NCI-H510A treated with DMSO at 0.1 percent for 48 hours (cell line): Measurements from ENCODE around the gene MYLIP.

ENCODE experiments used
- DNase-seq: peaks from one replicate; lab custom pipeline; 2025; lab: John Stamatoyannopoulos, UW

Gene MYLIP

GRCh38 chr6:16106991-16107787 is 21.7 kb upstream of the MYLIP start:
- DNase-seq = peak; percentile 3

- DNase-seq = no peak
Measured at GRCh38 chr6:16108419-16108818, 20.5 kb upstream of the MYLIP start.

- DNase-seq = no peak
Measured at GRCh38 chr6:16108921-16109658, 19.8 kb upstream of the MYLIP start.

GRCh38 chr6:16109659-16110305 is 19.1 kb upstream of the MYLIP start:
- no peak for DNase-seq

- DNase-seq = no peak
Measured at GRCh38 chr6:16118825-16119224, 10.1 kb upstream of the MYLIP start.

- DNase-seq = no peak
Measured at GRCh38 chr6:16121339-16121738, 7.5 kb upstream of the MYLIP start.

- DNase-seq = no peak
Measured at GRCh38 chr6:16122197-16122596, 6.7 kb upstream of the MYLIP start.

GRCh38 chr6:16124198-16125180 is 4.4 kb upstream of the MYLIP start:
- DNase-seq = no peak

GRCh38 chr6:16126056-16126455 is 2.8 kb upstream of the MYLIP start:
- DNase-seq = no peak

GRCh38 chr6:16126861-16127260 is 2.0 kb upstream of the MYLIP start:
- DNase-seq = no peak

GRCh38 chr6:16127471-16127870 is 1.4 kb upstream of the MYLIP start:
- no peak for DNase-seq

- DNase-seq = peak; percentile 20
Measured at GRCh38 chr6:16129623-16130401, 926 bp downstream of the MYLIP start.

- peak; percentile 66 for DNase-seq
Measured at GRCh38 chr6:16130437-16130891, 1.6 kb downstream of the MYLIP start.

- peak; percentile 66 for DNase-seq
Measured at GRCh38 chr6:16130932-16131387, 2.1 kb downstream of the MYLIP start.

- DNase-seq = no peak
Measured at GRCh38 chr6:16132909-16133308, 4.0 kb downstream of the MYLIP start.

GRCh38 chr6:16134430-16134829 is 5.5 kb downstream of the MYLIP start:
- DNase-seq = no peak

- DNase-seq = no peak
Measured at GRCh38 chr6:16135066-16135465, 6.2 kb downstream of the MYLIP start.

GRCh38 chr6:16136091-16136490 is 7.2 kb downstream of the MYLIP start:
- DNase-seq = no peak

GRCh38 chr6:16136621-16137450 is 8.0 kb downstream of the MYLIP start:
- DNase-seq = no peak

- no peak for DNase-seq
Measured at GRCh38 chr6:16137451-16137801, 8.5 kb downstream of the MYLIP start.
